GM12872 (cell line): ENCODE data around the gene SPHK1.

Source experiments
- CTCF ChIP-seq: IDR thresholded peaks from 3 replicates; pipeline ENCODE4 v1.5.1; 2011; ENCODE audit warnings: low read depth, mild to moderate bottlenecking, low read length, moderate library complexity; ENCODE audit not compliant: insufficient read depth

Gene SPHK1

GRCh38 chr17:76384222-76384986, at the start of gene SPHK1:
TSS of gene SPHK1 (plus strand) at chr17:76384609. CDS start at chr17:76385645, 1,036 bp downstream.
- TF ChIP-seq CTCF = no peak

GRCh38 chr17:76335716-76336381, 48.6 kb upstream of the SPHK1 start:
- TF ChIP-seq CTCF = no peak

- no peak for TF ChIP-seq CTCF
Observed at GRCh38 chr17:76336756-76337412, 47.5 kb upstream of the SPHK1 start.

GRCh38 chr17:76337413-76337777, 47.0 kb upstream of the SPHK1 start:
- no peak for TF ChIP-seq CTCF

- TF ChIP-seq CTCF = no peak
Observed at GRCh38 chr17:76341301-76341700, 43.1 kb upstream of the SPHK1 start.

- TF ChIP-seq CTCF = no peak
Observed at GRCh38 chr17:76343106-76343505, 41.3 kb upstream of the SPHK1 start.

GRCh38 chr17:76345377-76345974, 38.9 kb upstream of the SPHK1 start:
- no peak for TF ChIP-seq CTCF
